HepG2 (cell line): Measurements from ENCODE around the gene BUB1B. TPM values are rescaled to one million over a fixed set of nuclear protein-coding genes. Genes with fewer than 3 reads are reported as not detected.

Experiments
- ELF1 ChIP-seq: sonication (generic); formaldehyde crosslinking; IDR thresholded peaks from 2 replicates; pipeline ENCODE4 v1.4.0; 2020; ENCODE audit warnings: missing genetic modification reagents
- NCOA1 ChIP-seq: sonication (generic); formaldehyde crosslinking; IDR thresholded peaks from 2 replicates; pipeline ENCODE4 v1.9.0; 2021; ENCODE audit warnings: missing genetic modification reagents
- polyA plus RNA-seq, 8 experiments: library from polyadenylated mRNA; depleted of rRNA in 3 of 8; stranded (reverse) in 7 of 8; unstranded in 1 of 8; fragments of >200 nt; fragmentation: Illumina TruSeq in 4 of 8; extraction: Trizol in 4 of 8; gene quantifications; 2 replicates each; pipeline versions ENCODE4 v1.2.1 to v1.2.3, GENCODE V29; 2011 to 2016; ENCODE audit warnings: low read depth in 4 of 8, missing spikeins in 1 of 8, mixed read lengths in 1 of 8; ENCODE audit not compliant: insufficient read depth in 1 of 8
- total RNA-seq, 5 experiments: library from RNA; depleted of rRNA; stranded (reverse); fragments of >200 nt; fragmentation: Illumina TruSeq; extraction: Trizol; gene quantifications; 2 replicates each; pipeline ENCODE4 v1.2.3, GENCODE V29; 2016; ENCODE audit warnings: low read depth in 1 of 5
- TF ChIP-seq, protein P1 (sequence below), 2 experiments: fragments of 450-650 bp in 1 of 2; sonication (generic) in 1 of 2; formaldehyde crosslinking in 1 of 2; IDR thresholded peaks; 2 replicates each; pipeline versions ENCODE4 v1.6.1 to v1.8.0; 2016 to 2022; ENCODE audit warnings: antibody characterized with exemption in 1 of 2, mild to moderate bottlenecking in 1 of 2, missing genetic modification reagents in 1 of 2

BUB1B gene
- total and polyA plus RNA-seq, 2 of the 13 experiments (the other 11 are each of a cell fraction or from before 2014, with no cell fraction given), result 26.2 to 63.5 TPM

- TF ChIP-seq ELF1 (CRISPR knock-in tag) (no peak), NCOA1 (CRISPR knock-in tag) (no peak)
- TF ChIP-seq, protein P1, sequence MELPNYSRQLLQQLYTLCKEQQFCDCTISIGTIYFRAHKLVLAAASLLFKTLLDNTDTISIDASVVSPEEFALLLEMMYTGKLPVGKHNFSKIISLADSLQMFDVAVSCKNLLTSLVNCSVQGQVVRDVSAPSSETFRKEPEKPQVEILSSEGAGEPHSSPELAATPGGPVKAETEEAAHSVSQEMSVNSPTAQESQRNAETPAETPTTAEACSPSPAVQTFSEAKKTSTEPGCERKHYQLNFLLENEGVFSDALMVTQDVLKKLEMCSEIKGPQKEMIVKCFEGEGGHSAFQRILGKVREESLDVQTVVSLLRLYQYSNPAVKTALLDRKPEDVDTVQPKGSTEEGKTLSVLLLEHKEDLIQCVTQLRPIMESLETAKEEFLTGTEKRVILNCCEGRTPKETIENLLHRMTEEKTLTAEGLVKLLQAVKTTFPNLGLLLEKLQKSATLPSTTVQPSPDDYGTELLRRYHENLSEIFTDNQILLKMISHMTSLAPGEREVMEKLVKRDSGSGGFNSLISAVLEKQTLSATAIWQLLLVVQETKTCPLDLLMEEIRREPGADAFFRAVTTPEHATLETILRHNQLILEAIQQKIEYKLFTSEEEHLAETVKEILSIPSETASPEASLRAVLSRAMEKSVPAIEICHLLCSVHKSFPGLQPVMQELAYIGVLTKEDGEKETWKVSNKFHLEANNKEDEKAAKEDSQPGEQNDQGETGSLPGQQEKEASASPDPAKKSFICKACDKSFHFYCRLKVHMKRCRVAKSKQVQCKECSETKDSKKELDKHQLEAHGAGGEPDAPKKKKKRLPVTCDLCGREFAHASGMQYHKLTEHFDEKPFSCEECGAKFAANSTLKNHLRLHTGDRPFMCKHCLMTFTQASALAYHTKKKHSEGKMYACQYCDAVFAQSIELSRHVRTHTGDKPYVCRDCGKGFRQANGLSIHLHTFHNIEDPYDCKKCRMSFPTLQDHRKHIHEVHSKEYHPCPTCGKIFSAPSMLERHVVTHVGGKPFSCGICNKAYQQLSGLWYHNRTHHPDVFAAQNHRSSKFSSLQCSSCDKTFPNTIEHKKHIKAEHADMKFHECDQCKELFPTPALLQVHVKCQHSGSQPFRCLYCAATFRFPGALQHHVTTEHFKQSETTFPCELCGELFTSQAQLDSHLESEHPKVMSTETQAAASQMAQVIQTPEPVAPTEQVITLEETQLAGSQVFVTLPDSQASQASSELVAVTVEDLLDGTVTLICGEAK (IDR thresholded peaks at IDR 0.05), result no peak
- TF ChIP-seq, protein P1 (CRISPR knock-in tag; IDR thresholded peaks at IDR 0.05), result no peak
Measured at GRCh38 chr15:40257656-40258450, 97.0 kb downstream of the BUB1B start (continued).
